ENCODE data around the gene TBR1.

TBR1 gene

GRCh38 chr2:161415034-161415986 is 787 bp upstream of the TBR1 start:
- DNase-seq, result peak; percentile 31

DNA sequence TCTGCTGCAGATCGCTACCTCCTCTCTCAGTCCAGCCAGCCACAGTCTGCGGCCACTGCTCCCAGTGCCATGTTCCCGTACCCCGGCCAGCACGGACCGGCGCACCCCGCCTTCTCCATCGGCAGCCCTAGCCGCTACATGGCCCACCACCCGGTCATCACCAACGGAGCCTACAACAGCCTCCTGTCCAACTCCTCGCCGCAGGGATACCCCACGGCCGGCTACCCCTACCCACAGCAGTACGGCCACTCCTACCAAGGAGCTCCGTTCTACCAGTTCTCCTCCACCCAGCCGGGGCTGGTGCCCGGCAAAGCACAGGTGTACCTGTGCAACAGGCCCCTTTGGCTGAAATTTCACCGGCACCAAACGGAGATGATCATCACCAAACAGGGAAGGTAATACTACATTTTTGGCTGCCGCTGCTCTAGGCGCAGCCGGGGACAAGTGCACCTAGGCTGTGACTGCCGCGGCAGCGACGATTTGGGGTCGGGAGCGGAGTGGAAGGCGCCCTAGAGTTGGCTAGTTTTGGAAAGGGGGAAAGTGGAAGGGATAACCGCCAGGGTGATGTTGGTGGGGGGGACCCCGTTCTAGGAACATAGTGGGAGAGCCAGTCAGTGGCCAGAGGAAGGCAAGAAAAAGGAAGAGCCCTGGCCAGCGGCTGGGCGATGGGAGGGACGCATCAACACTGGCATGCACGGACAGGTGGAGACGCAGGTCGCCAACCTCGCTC is 776 bp downstream of the TBR1 start:
- DNase-seq, result no peak

- no peak for DNase-seq
Observed at GRCh38 chr2:161417438-161418274, 1.6 kb downstream of the TBR1 start.

- no peak for DNase-seq
Observed at GRCh38 chr2:161418275-161418714, 2.2 kb downstream of the TBR1 start.

DNA sequence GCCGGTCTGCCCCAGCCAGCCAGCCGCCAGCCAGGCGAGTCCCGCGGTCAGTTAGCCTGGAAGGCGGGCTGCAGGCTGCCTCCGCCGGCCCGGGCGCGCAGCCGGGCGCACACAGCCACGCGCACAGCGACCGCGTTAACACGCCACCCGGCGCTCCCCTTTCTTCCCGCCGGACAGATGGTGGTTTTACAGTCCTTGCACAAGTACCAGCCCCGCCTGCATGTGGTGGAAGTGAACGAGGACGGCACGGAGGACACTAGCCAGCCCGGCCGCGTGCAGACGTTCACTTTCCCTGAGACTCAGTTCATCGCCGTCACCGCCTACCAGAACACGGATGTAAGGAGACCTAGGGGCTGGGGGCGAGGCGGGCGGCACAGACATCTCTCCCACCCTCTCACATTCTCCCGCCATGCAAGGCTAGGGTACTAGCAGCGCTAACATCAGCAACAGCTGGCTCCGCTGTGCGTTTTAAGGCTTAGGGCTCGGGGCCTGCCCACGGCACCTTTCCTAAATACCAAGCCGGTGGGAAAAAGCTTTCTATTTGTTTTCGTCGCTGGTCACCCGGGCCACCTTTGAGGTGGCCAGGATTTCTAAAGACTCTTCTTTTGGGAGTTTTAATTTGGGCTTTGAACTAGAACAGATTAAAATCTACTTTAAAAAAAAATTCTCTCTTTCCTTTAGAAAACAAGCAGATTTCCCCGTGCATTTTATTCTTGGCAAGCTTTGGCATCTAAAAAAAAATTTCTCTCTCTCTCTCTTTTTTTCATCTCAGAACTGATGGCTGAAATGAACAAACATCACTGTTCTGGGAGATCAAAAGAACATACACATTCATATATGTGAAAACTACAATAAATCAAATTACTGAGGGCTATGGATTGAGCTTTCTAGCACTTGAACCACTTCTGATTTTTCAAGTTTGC is 2.9 kb downstream of the TBR1 start:
- no peak for DNase-seq

GRCh38 chr2:161419638-161420190 is 3.6 kb downstream of the TBR1 start:
- no peak for DNase-seq

GRCh38 chr2:161420406-161421074 is 4.4 kb downstream of the TBR1 start:
- no peak for DNase-seq

DNA sequence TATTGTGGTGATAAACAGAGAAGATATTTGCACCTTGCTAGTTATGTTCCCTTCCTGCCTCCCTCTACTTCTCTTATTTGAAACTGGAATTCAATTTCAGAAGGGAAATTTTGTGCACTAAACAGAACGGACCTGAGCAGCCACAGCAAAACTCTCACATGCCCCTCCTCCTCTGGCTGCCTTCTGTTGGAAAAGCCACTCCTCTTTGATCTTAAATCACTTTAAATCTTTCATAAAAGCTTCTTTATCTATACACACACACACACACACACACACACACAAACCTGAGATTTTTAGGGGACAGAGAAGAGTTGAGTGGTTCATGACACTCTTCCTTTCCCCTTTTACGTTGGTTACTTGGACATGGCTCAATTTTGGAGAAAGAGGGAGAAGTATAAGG is 5.6 kb downstream of the TBR1 start:
- DNase-seq, result no peak

GRCh38 chr2:161422816-161423403 is 6.8 kb downstream of the TBR1 start:
- no peak for DNase-seq

DNA sequence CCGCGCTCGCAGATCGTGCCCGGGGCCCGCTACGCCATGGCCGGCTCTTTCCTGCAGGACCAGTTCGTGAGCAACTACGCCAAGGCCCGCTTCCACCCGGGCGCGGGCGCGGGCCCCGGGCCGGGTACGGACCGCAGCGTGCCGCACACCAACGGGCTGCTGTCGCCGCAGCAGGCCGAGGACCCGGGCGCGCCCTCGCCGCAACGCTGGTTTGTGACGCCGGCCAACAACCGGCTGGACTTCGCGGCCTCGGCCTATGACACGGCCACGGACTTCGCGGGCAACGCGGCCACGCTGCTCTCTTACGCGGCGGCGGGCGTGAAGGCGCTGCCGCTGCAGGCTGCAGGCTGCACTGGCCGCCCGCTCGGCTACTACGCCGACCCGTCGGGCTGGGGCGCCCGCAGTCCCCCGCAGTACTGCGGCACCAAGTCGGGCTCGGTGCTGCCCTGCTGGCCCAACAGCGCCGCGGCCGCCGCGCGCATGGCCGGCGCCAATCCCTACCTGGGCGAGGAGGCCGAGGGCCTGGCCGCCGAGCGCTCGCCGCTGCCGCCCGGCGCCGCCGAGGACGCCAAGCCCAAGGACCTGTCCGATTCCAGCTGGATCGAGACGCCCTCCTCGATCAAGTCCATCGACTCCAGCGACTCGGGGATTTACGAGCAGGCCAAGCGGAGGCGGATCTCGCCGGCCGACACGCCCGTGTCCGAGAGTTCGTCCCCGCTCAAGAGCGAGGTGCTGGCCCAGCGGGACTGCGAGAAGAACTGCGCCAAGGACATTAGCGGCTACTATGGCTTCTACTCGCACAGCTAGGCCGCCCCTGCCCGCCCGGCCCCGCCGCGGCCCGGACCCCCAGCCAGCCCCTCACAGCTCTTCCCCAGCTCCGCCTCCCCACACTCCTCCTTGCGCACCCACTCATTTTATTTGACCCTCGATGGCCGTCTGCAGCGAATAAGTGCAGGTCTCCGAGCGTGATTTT is 7.6 kb downstream of the TBR1 start:
- DNase-seq, result no peak

- DNase-seq, result no peak
Observed at GRCh38 chr2:161424394-161424769, 8.3 kb downstream of the TBR1 start.

- DNase-seq, result no peak
Observed at GRCh38 chr2:161424891-161425727, 9.0 kb downstream of the TBR1 start.

DNA sequence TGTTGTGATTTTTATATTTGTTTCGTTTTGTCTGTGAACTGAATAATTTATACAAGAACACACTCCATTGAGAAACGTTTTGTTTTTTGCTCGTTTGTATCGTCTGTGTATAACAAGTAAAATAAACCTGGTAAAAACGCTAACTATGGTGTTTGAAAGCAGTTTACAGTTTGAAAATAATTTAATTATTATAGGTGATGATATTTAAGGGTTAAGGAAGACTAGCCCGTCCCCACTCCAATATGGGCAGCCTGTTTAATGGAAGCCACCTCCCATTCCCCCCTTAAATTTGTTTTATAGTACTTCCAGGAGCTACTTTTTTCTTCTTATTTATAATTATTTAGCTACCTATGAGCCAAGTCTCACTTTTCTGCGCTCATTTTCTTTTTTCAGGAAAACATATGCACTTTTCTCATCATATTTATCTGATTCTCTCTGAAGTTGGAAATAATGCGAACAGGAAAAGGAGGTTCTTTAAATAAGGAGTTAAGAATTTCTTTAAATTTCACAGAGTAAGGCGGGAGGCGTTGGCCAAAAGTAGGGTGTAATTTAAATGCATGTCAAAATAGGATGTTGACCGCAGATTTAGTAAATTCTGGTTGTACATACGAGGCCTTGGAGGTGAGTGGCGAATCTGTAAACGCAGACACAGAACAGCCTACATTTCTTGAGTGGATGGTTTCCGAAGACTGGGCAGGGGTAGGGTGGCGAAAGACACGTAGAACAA is 9.8 kb downstream of the TBR1 start:
- no peak for DNase-seq

DNA sequence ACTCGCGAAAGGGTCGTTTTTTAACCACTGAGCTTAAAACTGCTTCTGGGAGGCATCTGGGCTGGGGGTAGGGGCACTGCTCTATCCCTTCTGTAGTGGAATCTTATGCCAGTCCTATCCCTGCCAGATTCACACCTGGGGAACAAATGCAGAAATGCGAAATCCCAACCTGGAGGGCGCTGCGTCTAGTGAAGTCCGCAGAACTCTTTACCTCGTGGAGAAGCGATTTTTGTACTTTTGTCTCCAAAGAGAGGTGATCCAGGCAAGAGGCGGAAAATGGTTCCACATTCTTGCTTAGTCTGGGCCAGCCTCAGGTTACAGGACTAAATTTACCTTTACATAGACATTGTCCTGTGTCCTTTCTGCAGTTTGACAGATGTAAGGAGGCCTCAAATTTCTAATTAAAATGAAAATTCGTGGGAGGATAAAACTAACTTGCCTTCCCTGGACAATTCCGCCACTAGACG is 10.4 kb downstream of the TBR1 start:
- no peak for DNase-seq

GRCh38 chr2:161426922-161427663 is 11.0 kb downstream of the TBR1 start:
- DNase-seq, result no peak

DNA sequence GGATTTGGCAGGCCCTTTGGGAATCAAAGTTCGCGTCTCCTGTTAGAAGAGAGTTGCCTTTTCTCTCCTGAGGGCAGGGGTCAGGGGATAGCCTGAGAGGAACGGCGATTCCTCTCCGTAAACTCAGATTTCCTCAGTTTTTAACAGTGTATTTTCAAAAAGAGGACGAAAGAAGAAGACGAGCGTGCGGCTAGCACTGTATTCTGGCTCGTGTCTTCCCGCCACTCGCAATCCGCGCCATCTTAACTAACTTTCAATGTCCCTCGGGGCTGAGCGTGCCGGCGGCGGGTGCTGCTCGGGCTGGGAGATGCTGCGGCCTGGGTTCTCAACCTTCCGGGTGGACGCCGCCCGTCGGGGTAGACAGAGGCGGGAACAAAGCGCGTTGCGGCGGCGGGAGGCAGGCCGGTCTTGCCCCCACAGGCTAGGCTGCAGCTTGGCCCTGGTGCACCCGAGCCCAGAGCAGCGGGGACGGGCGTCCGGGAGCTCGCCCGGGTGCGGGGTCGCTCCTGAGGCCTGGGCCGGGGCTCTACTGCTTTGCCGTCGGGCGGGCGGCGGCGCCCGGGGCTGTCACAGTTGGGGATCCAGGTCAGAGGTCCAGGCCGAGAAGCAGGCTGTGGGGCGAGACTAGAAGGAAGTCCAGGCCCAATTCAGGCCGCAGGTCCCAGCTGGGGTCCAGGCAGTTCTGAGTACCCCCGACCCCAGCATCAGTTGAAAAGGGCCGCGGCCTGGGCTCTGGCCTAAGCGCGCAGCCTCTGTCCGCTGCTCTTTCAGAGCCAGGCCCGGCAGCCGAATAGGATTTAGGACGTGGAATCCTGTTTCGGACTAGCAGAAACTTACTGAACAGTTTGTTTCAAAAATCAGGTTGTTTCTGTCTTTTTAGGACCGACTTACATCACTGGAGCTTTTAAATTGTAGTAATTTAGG is 11.8 kb downstream of the TBR1 start:
- no peak for DNase-seq

Data from NCI-H1092 (cell line).